ENCODE data around the gene CDK6. TPM values are rescaled to one million over a fixed set of nuclear protein-coding genes. Genes with fewer than 3 reads are reported as not detected.

Gene CDK6
- total and polyA plus RNA-seq, 2 experiments from 2014 or later: 7.4 to 23.7 TPM

DNA sequence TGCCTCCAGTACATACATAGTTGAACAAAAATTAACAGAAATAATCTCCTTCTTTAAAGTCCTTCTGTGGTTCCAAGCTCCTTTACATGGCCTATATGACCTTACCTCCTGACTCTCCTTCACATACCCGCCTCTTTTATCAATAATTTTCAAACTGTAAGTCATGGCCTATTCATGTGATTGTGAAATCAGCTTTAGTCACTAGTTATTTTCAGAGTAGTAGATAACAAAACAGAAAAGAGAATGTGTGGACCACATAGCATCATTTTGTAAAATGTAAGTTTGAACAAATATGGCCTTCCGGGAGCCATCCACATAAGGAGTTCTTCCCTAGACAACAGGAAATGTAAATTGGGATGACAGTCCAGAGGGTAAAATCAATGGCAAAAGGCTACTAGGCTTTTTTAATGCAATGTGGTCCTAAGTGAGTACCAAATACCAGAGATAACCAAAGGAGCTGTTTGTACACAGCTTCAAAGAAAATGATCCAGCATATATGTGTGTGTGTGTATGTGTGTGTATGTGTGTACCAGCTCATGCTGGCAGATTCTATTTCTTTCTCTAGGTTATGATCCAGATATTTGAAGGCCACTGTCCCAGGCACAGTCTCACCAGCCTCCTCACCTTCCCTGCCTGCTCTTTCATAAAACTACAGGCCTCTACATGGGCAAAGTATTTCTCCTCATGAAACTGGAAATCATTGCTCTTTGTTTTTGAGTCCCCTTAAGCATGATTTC lies 233.9 kb downstream of the CDK6 start:
- no peaks in the 10 kb centered on the region for H4K20me1 ChIP-seq (replicated peaks; ENCODE audit: insufficient read depth)
- no peak for ATAC-seq

More for the DNA sequence above, 233.9 kb downstream of the CDK6 start:
- no peaks in the 10 kb centered on the region for H3K79me2 ChIP-seq (replicated peaks; ENCODE audit: insufficient read depth)
- no peak for TF ChIP-seq ZNF331 (CRISPR knock-in tag; IDR thresholded peaks at IDR 0.05; ENCODE audit: low read depth)
- no peak for TF ChIP-seq EZH2 (IDR thresholded peaks at IDR 0.05; ENCODE audit: low read depth, unreplicated experiment)
- no peak for TF ChIP-seq NANOG (IDR thresholded peaks at IDR 0.05; ENCODE audit: borderline replicate concordance)
- TF ChIP-seq, protein P1, sequence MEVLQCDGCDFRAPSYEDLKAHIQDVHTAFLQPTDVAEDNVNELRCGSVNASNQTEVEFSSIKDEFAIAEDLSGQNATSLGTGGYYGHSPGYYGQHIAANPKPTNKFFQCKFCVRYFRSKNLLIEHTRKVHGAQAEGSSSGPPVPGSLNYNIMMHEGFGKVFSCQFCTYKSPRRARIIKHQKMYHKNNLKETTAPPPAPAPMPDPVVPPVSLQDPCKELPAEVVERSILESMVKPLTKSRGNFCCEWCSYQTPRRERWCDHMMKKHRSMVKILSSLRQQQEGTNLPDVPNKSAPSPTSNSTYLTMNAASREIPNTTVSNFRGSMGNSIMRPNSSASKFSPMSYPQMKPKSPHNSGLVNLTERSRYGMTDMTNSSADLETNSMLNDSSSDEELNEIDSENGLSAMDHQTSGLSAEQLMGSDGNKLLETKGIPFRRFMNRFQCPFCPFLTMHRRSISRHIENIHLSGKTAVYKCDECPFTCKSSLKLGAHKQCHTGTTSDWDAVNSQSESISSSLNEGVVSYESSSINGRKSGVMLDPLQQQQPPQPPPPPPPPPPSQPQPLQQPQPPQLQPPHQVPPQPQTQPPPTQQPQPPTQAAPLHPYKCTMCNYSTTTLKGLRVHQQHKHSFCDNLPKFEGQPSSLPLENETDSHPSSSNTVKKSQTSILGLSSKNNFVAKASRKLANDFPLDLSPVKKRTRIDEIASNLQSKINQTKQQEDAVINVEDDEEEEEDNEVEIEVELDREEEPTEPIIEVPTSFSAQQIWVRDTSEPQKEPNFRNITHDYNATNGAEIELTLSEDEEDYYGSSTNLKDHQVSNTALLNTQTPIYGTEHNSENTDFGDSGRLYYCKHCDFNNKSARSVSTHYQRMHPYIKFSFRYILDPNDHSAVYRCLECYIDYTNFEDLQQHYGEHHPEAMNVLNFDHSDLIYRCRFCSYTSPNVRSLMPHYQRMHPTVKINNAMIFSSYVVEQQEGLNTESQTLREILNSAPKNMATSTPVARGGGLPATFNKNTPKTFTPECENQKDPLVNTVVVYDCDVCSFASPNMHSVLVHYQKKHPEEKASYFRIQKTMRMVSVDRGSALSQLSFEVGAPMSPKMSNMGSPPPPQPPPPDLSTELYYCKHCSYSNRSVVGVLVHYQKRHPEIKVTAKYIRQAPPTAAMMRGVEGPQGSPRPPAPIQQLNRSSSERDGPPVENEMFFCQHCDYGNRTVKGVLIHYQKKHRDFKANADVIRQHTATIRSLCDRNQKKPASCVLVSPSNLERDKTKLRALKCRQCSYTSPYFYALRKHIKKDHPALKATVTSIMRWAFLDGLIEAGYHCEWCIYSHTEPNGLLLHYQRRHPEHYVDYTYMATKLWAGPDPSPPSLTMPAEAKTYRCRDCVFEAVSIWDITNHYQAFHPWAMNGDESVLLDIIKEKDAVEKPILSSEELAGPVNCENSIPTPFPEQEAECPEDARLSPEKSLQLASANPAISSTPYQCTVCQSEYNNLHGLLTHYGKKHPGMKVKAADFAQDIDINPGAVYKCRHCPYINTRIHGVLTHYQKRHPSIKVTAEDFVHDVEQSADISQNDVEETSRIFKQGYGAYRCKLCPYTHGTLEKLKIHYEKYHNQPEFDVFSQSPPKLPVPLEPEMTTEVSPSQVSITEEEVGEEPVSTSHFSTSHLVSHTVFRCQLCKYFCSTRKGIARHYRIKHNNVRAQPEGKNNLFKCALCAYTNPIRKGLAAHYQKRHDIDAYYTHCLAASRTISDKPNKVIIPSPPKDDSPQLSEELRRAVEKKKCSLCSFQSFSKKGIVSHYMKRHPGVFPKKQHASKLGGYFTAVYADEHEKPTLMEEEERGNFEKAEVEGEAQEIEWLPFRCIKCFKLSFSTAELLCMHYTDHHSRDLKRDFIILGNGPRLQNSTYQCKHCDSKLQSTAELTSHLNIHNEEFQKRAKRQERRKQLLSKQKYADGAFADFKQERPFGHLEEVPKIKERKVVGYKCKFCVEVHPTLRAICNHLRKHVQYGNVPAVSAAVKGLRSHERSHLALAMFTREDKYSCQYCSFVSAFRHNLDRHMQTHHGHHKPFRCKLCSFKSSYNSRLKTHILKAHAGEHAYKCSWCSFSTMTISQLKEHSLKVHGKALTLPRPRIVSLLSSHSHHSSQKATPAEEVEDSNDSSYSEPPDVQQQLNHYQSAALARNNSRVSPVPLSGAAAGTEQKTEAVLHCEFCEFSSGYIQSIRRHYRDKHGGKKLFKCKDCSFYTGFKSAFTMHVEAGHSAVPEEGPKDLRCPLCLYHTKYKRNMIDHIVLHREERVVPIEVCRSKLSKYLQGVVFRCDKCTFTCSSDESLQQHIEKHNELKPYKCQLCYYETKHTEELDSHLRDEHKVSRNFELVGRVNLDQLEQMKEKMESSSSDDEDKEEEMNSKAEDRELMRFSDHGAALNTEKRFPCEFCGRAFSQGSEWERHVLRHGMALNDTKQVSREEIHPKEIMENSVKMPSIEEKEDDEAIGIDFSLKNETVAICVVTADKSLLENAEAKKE (CRISPR knock-in tag; IDR thresholded peaks at IDR 0.05): no peak
- TF ChIP-seq ZNF114 (CRISPR knock-in tag; IDR thresholded peaks at IDR 0.05): no peak
- H3F3A ChIP-seq (replicated peaks; ENCODE audit: low read depth): no peaks in the 10 kb centered on the region
- Mint-ChIP-seq H3K4me3 (no peak overlapping the region), H3K4me1 (no peaks in the 10 kb centered on the region; the same call in 1 of the 3 replicates), H3K27me3 (ENCODE audit: insufficient read depth, low read depth, poor library complexity) (no peaks in the 10 kb centered on the region), H3K36me3 (ENCODE audit: low read depth) (no peaks in the 10 kb centered on the region), H3K27ac (no peak overlapping the region), H3K9me3 (no peaks in the 10 kb centered on the region)
- H3K27ac ChIP-seq (ENCODE audit: low read depth): no peak overlapping the region
- H3K36me3 ChIP-seq (ENCODE audit: insufficient read depth): no peaks in the 10 kb centered on the region
- no peak overlapping the region for H3K4me3 ChIP-seq
- H3K27me3 ChIP-seq (ENCODE audit: insufficient read depth): no peaks in the 10 kb centered on the region
- DNase-seq (ENCODE audit: low spot score): no peak
- peak overlapping the region; percentile 16; the same call in 1 of the 2 replicates for H3K4me2 ChIP-seq
- H3K9me2 ChIP-seq (ENCODE audit: insufficient read depth): peaks cover 5% of the 10 kb centered on the region; the same call in 1 of the 2 replicates
- H2AFZ ChIP-seq: peak overlapping the region; percentile 40; the same call in 1 of the 2 replicates
- H3K4me1 ChIP-seq (ENCODE audit: insufficient read depth): peaks cover 13% of the 10 kb centered on the region
